ENCODE measurements around the gene PPP2R3A. TPM values are rescaled to one million over a fixed set of nuclear protein-coding genes. Genes with fewer than 3 reads are reported as not detected.

The PPP2R3A gene
- total RNA-seq, 1 experiment from 2014 or later: 10.2 TPM

- H3K4me3 ChIP-seq (ENCODE audit: insufficient read depth, low read depth, low read length): no peak overlapping the region
- no peak for DNase-seq
- no peaks in the 10 kb centered on the region for H3K36me3 ChIP-seq (replicated peaks; ENCODE audit: control insufficient read depth, insufficient read depth, low read length)
- no peaks in the 10 kb centered on the region for H3K27me3 ChIP-seq (ENCODE audit: control insufficient read depth, insufficient read depth, low read length)
Observed at GRCh38 chr3:135987661-135988060, 22.1 kb downstream of the PPP2R3A start.

- Histone ChIP-seq H3K27me3 (ENCODE audit: control insufficient read depth, insufficient read depth, low read length) (no peaks in the 10 kb centered on the region), H3K4me3 (ENCODE audit: insufficient read depth, low read depth, low read length) (no peak overlapping the region), H3K36me3 (replicated peaks; ENCODE audit: control insufficient read depth, insufficient read depth, low read length) (no peaks in the 10 kb centered on the region)
- DNase-seq: no peak
Observed at GRCh38 chr3:135989242-135989641, 23.7 kb downstream of the PPP2R3A start.

DNA sequence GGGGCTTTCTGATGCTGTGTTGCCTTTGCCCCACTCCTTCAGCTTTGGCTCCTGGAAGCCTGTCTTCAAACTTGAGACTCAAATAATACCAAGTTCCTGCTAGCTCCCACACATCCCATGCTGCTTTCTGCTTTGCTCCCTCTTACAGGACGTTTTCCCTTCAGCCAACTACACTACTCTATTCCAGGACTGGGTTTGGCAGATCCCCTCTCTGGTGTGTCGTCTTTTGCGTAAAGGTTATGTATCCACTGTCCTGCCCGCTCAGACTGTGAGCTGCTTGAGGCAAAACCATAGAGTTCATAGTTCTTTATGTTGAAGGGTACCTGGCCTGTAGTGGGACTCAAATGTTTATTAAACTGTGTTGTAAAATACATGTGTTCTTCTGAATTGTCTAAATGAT, 25.4 kb downstream of the PPP2R3A start:
- Histone ChIP-seq H3K4me3 (ENCODE audit: insufficient read depth, low read depth, low read length) (no peak overlapping the region), H3K27me3 (ENCODE audit: control insufficient read depth, insufficient read depth, low read length) (no peaks in the 10 kb centered on the region), H3K36me3 (replicated peaks; ENCODE audit: control insufficient read depth, insufficient read depth, low read length) (no peaks in the 10 kb centered on the region)
- no peak for DNase-seq

- Histone ChIP-seq H3K36me3 (replicated peaks; ENCODE audit: control insufficient read depth, insufficient read depth, low read length) (no peaks in the 10 kb centered on the region), H3K4me3 (ENCODE audit: insufficient read depth, low read depth, low read length) (no peak overlapping the region), H3K27me3 (ENCODE audit: control insufficient read depth, insufficient read depth, low read length) (no peaks in the 10 kb centered on the region)
- DNase-seq: no peak
Observed at GRCh38 chr3:135991621-135992020, 26.1 kb downstream of the PPP2R3A start.

DNA sequence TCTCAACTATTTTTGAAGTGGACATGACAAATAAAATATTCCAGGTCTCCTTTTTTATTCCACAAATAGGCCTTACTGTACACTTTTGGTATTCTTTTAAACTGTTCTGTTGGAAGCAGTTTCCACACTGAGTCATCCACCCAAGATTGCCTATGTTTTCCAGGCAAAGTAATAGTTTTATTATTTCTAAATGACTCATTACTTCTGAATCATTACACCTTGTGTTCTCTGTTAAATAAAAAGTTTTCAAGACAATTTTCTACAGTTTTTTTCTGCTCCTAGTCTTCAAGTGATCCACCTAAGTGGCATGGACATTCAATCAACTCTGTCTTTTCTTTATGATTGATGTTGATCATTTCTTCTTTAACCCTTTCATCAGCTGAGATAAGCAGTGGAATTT, 26.5 kb downstream of the PPP2R3A start:
- H3K27me3 ChIP-seq (ENCODE audit: control insufficient read depth, insufficient read depth, low read length): no peaks in the 10 kb centered on the region
- no peak overlapping the region for H3K4me3 ChIP-seq (ENCODE audit: insufficient read depth, low read depth, low read length)
- no peak for DNase-seq
- H3K36me3 ChIP-seq (replicated peaks; ENCODE audit: control insufficient read depth, insufficient read depth, low read length): no peaks in the 10 kb centered on the region

- no peak overlapping the region for H3K4me3 ChIP-seq (ENCODE audit: insufficient read depth, low read depth, low read length)
- no peaks in the 10 kb centered on the region for H3K27me3 ChIP-seq (ENCODE audit: control insufficient read depth, insufficient read depth, low read length)
- no peak for DNase-seq
- H3K36me3 ChIP-seq (replicated peaks; ENCODE audit: control insufficient read depth, insufficient read depth, low read length): no peaks in the 10 kb centered on the region
Observed at GRCh38 chr3:135994708-135995337, 29.3 kb downstream of the PPP2R3A start.

GRCh38 chr3:135995766-135996165, 30.2 kb downstream of the PPP2R3A start:
- Histone ChIP-seq H3K36me3 (replicated peaks; ENCODE audit: control insufficient read depth, insufficient read depth, low read length) (no peaks in the 10 kb centered on the region), H3K27me3 (ENCODE audit: control insufficient read depth, insufficient read depth, low read length) (no peaks in the 10 kb centered on the region), H3K4me3 (ENCODE audit: insufficient read depth, low read depth, low read length) (no peak overlapping the region)
- no peak for DNase-seq

DNA sequence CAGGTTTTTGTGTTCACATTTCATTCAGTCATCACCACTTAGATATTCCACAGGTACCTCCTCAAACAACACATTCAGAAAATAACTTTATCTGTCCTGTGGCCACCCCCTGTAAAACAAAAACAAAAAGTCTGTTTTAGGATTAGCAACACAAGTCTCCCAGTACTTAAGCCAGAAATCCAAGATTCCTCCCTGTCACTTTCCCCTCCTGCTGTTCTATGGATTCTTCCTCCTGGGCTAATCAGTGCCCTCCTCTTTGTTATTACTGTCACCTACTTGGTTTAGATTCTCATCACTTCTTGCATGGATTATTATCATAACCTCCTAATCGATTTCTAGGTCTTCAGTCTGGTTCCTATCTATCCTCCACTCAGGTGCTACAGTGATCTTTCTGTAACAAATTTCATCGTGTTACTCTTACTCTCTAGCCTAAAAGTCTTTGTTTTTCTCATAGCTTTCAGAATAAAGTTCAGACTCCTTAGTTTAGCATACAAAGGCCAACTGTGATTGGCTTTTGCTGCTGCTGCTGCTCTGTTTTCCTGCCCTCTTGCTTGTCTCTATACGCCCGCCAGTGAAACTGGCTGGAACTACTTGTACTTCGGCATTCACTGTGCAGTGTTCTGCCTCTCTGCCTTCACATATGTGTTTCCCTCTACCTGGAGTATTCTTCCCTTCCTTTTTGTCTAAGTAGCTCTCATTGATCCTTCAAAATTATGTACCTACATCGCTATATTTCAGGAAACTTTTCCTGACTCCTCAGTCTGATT, 32.2 kb downstream of the PPP2R3A start:
- Histone ChIP-seq H3K27me3 (ENCODE audit: control insufficient read depth, insufficient read depth, low read length) (no peaks in the 10 kb centered on the region), H3K4me3 (ENCODE audit: insufficient read depth, low read depth, low read length) (no peak overlapping the region), H3K36me3 (replicated peaks; ENCODE audit: control insufficient read depth, insufficient read depth, low read length) (no peaks in the 10 kb centered on the region)
- no peak for DNase-seq

DNA sequence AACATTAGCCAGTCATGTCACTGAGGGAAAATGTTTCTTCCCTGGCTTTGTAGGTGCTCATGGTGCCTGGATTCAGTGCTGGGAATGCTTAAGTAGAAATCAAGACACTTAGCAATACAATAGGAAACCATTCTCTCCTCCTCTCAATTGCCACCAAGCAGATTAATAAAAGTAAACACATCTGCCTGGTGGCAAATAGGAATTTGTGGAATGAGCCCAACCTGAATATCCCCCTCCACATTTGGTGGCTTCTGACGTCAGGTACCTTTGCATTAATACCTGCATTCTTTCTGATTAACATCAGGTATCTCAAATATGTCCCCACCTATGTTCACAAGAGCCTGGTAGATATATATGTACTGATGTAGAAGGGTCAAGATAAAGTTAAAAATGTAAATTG, 42.7 kb downstream of the PPP2R3A start:
- H3K4me3 ChIP-seq (ENCODE audit: insufficient read depth, low read depth, low read length): no peak overlapping the region
- no peaks in the 10 kb centered on the region for H3K27me3 ChIP-seq (ENCODE audit: control insufficient read depth, insufficient read depth, low read length)
- DNase-seq: no peak
- no peaks in the 10 kb centered on the region for H3K36me3 ChIP-seq (replicated peaks; ENCODE audit: control insufficient read depth, insufficient read depth, low read length)

- Histone ChIP-seq H3K36me3 (replicated peaks; ENCODE audit: control insufficient read depth, insufficient read depth, low read length) (no peaks in the 10 kb centered on the region), H3K27me3 (ENCODE audit: control insufficient read depth, insufficient read depth, low read length) (no peaks in the 10 kb centered on the region), H3K4me3 (ENCODE audit: insufficient read depth, low read depth, low read length) (no peak overlapping the region)
- peak; percentile 26 for DNase-seq
Observed at GRCh38 chr3:136008732-136009470, 43.4 kb downstream of the PPP2R3A start.

DNA sequence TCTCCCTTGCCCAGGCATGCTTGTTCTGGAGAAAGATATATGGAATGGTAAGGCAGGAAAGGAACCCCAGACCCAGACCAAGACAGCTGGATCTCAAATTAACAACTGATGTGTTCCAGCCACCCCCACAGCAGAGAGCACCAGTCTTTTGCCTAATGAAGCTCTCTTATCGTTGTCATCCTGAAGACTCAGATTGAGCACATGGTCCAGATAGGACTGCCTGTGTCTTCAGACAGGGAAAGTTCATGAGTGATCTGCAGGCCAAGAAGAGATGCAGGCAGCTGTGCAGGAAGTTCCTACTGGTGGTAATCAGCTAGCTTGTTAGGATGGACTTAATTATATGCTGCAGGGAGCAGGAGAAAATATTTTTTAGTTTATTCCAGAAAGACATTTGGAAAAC, 53.3 kb downstream of the PPP2R3A start:
- Histone ChIP-seq H3K4me3 (ENCODE audit: insufficient read depth, low read depth, low read length) (no peak overlapping the region), H3K36me3 (replicated peaks; ENCODE audit: control insufficient read depth, insufficient read depth, low read length) (no peaks in the 10 kb centered on the region), H3K27me3 (ENCODE audit: control insufficient read depth, insufficient read depth, low read length) (no peaks in the 10 kb centered on the region)
- no peak for DNase-seq

DNA sequence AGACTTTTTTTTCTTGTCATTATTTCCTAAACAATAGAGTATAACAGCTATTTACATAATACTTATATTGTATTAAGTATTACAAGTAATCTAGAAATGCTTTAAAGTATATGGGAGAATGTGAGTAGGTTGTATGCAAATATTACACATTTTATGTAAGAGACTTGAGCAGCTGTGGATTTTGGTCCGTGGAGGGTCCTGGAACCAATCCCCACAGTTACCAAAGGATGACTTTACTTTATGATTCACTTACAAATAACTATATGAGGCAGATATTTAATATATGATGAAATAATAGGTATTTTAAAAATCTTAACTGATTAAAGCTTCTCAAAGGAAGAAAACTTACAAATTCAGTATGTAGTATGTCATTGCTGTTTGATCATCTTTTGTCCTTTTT, 56.3 kb downstream of the PPP2R3A start:
- Histone ChIP-seq H3K36me3 (replicated peaks; ENCODE audit: control insufficient read depth, insufficient read depth, low read length) (no peaks in the 10 kb centered on the region), H3K27me3 (ENCODE audit: control insufficient read depth, insufficient read depth, low read length) (no peaks in the 10 kb centered on the region), H3K4me3 (ENCODE audit: insufficient read depth, low read depth, low read length) (no peak overlapping the region)
- no peak for DNase-seq

- Histone ChIP-seq H3K4me3 (ENCODE audit: insufficient read depth, low read depth, low read length) (no peak overlapping the region), H3K27me3 (ENCODE audit: control insufficient read depth, insufficient read depth, low read length) (no peaks in the 10 kb centered on the region), H3K36me3 (replicated peaks; ENCODE audit: control insufficient read depth, insufficient read depth, low read length) (no peaks in the 10 kb centered on the region)
- no peak for DNase-seq
Observed at GRCh38 chr3:136022529-136023263, 57.2 kb downstream of the PPP2R3A start.

DNA sequence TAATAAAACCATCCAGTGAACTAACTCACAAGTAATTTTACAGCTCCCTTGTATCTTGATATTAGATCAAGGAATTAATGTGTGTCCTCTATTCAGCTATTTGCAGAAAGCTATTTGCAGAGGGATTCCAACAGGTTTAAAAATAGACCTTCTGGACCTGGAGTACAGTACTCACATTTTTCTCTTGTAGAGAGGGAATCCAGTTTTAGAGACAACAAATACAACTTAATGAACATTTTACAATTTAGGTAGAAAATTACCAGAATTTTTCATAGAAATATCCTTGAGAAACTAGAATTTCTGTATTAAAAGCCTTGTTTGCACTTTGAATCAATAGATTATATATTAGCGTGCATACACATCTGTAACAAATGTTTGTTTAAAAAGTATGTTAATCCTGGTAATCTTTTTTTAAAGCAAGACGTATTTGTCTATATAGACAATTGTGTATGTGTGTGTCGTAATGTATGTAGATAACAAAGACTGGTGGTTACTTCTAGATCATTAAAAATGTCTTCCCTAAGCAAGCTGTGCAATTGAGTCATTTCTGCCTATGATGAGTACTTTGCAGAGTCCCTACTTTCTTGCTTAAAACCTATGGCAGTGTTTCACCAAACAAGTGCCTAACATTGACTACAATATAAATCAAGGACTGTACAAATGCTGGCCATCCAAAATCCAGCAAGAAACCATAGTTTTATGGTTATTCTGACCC, 57.9 kb downstream of the PPP2R3A start:
- Histone ChIP-seq H3K36me3 (replicated peaks; ENCODE audit: control insufficient read depth, insufficient read depth, low read length) (no peaks in the 10 kb centered on the region), H3K4me3 (ENCODE audit: insufficient read depth, low read depth, low read length) (no peak overlapping the region), H3K27me3 (ENCODE audit: control insufficient read depth, insufficient read depth, low read length) (no peaks in the 10 kb centered on the region)
- DNase-seq: no peak

Data from H7 (cell line).